Stimulated activated CD8-positive, alpha-beta memory T cell treated with anti-CD3 and anti-CD28 coated beads, Interleukin-7, amount 100 ng/mL, for 24 hours (primary cell): ENCODE measurements around the gene FAM229B.
"Not testable (repeated sequence)": the region's sequence is repeated elsewhere in the genome, so short reads cannot be mapped to it uniquely, and the experiment has no call there.

Experiments
- DNase-seq: peaks from one replicate; pipeline ENCODE4 v3.0.0-alpha.2; 2020; ENCODE audit warnings: low read depth

FAM229B gene

DNA sequence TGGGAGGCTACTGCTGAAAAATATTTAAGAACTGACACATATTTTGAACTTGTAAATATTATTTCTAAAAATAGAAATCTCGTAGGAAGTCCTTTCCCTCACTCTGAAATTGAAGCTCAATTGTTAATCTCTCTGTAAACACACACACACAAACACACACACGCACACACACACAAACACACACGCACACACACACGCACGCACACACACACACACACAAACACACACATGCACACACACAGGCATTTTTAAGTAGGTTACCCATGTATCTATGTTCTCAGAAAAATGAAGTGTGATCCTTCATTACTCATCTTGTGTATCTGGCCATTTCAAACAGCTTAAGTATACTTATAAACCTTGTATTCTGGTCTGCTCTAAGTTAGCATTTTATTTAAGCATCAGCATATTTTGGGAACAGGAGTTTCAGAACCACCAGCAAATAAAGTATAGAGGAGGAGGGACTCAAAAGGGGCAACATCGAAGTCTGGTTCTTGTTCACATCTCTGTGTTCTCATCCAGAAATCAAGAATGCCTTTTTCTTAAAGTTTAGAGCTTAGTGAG lies 21.9 kb upstream of the FAM229B start:
- no peak for DNase-seq

DNA sequence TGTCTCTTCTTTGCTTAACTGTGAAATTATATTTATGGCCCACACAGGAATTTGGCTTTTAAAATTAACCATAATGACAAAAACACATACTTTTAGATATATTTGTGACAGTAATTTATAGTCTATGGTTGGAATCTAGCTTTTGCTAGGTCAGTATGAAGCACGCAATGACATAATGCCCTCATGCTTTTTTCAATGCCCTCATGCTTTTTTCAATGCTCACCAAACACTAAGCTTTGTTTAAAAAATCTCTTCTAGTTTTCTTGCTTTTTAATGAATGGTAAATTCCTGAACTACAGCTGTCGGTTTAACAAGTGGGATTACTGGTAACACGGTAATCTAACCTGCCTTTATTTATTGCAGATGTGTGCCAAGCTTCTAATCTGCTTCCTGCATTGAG lies 20.8 kb upstream of the FAM229B start:
- no peak for DNase-seq

DNA sequence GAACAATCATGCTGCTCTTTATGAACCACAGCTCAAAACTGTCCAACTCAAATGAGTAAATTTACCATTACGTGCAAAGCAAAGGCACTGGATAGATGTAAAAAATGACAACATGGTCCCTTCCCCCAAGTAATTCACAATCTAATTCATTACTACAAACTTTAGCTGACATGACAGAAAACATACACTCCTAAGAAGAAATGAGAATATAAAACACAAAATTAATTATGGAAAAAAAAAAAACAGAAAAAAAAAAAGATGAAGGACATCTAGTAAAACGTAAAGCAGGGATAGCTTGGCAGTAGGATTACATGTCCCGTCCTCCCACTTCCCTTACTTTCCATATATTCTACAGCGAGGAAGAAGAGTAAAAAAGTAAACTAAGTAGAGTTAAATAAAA lies 5.8 kb upstream of the FAM229B start:
- no peak for DNase-seq

DNA sequence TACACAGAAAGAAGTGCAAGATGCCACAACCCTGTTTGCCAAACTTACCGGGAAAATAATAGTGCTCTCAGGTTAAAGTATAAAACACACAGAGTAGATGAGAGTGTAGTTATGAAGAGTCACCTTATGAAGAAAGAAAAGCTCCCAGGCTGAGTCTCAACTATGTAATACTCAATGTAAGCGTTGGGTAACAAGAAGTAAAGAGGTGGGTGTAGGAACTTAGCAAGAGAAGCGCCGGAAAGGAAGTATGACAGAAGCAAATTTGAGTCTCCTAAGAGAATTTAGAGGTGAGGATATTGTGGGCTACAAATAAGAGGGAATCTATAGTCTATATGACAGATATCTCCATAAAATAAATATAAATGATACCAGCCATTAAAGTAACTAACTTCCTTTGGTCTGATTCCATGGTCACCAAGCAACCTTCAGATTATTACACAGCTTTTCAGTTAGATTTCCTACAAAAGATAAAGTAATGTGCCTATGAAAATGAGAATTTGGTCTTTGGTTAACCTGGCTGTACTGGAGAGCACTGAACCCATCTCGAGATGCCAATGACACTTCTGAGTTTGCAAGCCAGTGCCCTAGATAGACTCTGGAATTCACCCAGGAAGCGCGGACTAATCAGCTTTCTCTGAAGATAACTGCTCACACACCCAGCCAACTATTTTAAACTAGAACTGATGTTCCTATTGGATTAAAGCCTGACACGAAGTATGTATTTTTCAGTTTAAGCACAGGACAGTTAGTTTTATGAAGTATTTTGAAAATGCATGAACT lies 1.9 kb upstream of the FAM229B start:
- no peak for DNase-seq

DNA sequence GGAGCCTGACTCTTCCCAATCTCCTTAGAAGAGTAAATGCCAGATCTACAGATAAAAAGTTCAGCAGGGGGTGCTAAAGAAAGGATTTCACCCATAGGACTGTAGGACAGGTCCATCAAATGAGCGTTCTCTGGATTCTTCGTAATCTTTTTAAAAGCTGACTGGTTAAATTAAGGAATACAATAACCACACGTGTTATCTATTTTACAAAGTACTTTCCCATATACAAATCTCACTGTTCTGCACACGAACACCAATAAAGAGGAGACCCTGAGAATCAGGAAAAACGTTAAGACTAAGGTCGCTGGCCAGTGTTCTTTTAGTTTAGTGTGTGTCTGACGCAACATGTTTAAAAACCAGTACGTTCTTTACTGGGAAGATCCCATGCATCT lies 651 bp upstream of the FAM229B start:
- DNase-seq: no peak

DNA sequence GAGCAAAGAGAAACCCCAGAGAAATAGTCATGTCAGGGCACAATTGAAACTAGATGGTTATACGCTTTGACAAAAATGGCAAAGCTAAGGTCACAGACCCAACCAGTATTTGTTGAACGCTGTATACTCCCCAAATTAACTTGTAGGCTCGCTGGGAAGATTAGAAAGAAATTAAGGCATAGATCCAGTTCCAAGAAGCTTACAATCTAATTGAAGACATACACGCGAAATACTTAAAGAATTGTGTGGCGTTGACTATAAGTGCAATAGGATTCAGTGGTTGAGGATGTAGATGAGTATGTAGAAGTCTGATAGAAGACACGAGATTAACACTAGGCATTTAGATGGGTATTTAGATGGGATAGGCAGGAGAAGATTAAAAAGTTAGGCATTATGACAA lies 525 bp downstream of the FAM229B start:
- DNase-seq: no peak

DNA sequence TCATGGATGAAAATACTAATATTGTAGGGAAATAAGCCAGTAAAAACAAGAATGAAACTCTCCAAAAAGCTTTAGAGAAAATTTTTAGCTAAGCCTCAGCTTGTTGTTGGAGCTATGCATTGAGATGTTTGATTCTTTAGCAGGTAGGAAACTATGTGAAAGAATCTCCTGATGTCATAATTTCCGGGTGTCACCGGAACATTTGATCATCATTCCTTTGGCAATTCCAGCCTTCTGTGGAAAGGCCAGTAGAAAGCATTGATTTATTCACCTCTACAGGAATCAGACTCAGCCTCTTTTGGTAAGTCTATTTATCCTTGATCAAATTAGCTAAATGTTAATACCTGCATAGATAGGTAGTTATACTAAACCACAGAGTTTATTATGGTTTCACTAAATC lies 9.5 kb downstream of the FAM229B start:
- DNase-seq: no peak

DNA sequence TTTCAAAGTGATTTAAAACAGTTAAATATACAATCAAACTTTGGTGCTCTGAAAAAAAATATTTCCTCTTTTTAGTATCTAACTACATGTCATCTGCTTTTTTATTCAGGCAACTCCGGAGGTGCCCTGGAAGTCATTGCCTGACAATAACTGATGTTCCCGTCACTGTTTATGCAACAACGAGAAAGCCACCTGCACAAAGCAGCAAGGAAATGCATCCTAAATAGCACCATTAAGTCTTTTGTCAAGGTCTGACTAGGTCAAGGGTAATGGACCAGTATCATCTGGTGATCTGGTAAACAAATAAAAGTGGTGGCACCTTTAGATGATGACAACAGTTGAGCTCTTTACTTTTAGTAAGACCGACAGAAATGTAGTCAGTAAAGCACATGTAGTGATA lies 13.2 kb downstream of the FAM229B start:
- no peak for DNase-seq

DNA sequence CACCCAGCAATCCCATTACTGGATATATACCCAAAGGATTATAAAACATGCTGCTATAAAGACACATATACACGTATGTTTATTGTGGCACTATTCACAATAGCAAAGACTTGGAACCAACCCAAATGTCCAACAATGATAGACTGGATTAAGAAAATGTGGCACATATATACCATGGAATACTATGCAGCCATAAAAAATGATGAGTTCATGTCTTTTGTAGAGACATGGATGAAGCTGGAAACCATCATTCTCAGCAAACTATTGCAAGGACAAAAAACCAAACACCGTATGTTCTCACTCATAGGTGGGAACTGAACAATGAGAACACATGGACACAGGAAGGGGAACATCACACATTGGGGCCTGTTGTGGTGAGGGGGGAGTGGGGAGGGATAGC lies 18.6 kb downstream of the FAM229B start:
- DNase-seq: not testable (repeated sequence)

DNA sequence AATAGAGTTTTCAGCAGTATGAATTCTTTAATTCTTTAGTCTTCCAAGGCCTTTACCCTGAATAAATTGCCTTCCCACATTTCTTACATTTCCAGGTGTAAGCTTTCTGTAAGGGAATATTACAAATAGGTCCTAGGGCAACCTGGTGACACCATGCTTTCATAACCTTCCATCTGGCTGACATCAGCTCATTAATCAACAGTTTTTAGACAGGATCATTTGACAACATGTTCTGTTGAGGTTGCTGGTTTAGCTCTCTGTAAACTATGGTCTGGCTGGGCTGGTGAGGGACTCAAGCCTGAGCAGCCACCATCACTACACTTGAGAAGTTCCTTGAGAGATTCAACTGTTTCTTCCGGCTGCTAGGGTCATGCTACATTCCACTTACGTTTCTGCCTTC lies 19.2 kb downstream of the FAM229B start:
- no peak for DNase-seq

DNA sequence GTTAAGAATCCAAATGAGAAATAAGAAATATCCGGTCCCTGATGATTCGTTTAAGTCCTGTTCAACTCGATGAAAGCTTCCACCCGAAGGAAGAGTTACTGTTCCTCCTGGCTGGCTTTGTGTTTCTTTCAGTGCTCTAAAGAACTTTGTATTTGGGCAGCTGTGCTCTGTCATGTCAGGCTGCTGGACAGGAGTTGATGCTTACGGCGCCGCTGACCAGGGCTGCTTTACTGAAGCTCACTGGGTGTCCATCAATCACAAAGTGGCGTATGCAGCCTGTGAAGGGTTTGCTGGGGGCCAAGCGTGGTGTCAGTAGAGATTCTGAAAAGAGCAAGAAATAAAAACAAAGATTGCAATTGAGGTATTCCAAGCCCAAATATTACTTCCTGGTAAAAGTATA lies 21.9 kb downstream of the FAM229B start:
- no peak for DNase-seq

DNA sequence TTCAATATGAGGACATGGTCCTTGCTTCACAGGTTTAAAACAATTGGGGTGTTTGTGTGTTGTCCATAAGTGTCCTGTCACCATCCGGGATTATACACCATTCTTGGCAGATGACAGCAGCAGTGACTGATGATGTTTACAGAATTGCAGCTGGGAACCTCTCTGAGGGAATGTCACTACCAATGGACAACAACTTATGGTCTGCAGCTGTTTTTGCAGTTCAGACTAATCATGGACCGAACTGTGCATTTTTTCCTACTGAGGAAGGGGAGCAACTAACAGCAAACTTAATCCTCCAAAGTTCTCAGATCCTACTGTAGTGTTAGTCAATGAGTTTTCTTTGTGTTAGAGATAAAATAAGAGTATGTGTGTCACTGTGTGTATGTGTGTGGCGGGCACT lies 26.0 kb downstream of the FAM229B start:
- DNase-seq: no peak

DNA sequence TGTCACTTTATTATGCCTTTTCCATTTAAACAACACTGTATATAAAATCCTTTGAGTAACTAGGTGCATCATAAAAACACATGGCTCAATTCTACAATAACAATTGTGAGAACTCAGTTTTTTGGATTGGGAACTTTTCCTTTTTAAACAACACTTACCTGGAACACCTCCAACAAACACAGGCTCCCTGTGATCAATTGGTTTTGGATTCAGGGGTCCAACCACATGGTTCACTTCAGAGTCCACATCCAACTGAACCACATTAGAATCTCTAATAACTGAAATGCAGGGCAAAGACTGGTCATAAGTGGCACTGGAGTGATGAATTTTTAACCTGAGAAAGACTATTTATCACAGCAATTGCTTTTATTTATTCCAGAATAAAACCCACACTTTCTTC lies 26.5 kb downstream of the FAM229B start:
- DNase-seq: no peak

DNA sequence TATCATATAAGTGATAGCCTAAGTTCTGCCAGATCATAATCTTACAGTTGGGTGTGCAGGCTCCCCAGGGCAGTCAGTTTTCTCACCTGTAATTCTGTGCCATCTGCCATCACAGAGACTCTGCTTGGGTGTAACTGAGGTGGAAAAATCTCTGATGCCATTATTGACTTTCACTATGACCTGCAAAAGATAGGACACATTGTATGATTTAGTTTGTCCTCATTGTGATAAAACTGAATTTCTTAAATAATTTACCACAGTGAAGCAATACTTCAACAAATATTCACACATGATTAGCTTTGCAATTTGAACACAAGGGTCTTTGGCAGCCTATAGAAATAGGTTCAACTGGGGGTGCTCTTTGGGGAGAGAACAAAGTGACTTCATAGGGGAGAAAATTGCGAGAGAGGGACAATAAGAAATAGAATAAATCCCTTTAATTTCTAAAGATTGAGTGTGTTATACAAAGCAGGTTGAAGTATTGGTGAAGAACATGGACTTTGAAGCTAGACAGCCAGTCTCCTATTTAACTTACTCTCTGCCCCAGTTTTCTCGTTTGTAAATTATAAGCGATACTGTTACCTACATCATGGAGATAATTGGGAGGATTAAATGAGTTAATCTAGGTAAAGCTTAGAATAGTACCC lies 27.3 kb downstream of the FAM229B start:
- no peak for DNase-seq

DNA sequence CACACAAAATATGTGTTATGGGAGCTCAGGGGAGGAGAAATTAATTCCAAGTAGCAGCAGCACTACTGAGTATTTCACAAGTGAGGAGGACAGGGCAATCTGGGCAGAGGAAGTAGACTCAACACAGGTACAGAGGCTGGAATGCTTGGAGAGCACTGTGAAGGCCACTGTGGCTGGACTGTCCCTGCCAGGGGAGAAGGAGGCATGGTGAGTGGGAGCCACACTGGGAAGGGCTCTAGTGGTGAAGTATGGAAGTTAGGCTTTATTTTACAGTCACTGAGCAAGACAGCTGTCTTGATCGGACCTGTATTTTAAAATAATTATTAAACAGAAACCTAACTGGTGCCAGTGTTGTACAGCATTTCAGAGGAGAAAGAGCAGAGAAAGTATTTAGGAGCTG lies 28.8 kb downstream of the FAM229B start:
- DNase-seq: no peak

DNA sequence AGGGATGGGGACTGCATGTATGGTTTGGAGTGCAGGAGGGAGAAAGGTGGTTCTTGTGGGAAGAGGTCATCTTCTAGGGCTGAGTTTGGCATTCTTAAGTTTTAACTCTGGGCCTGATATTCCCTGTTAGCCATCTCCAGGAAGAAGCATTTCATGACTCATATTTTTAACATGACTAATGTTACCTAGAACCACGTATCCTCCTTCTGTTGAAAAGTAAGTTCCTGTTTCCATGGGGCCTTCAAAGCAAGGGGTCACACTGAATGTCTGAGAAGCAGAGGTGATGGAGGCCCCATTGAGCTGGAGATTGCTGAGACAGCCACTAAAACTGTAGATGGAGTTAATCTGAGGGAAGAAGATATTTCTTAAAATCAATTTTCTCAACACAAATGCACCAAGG lies 30.2 kb downstream of the FAM229B start:
- no peak for DNase-seq

DNA sequence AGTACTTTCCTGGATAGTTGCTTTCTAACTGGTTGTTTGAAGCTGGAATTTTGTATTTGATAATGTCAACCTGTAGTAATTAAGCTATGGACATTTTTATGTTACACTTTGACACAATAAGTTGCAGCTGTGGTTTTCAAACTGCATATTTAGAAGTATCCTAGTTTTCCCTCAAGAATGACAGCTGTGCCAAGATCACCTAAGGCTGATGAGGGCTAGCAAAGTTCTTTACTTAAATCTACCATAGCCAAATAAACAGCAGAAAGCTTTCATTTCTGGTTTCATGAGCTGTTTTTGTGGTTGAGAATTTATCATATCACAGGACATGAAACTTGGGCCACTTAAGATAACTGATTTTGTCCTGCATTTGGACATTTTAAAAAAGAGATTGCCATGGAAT lies 30.6 kb downstream of the FAM229B start:
- DNase-seq: no peak

DNA sequence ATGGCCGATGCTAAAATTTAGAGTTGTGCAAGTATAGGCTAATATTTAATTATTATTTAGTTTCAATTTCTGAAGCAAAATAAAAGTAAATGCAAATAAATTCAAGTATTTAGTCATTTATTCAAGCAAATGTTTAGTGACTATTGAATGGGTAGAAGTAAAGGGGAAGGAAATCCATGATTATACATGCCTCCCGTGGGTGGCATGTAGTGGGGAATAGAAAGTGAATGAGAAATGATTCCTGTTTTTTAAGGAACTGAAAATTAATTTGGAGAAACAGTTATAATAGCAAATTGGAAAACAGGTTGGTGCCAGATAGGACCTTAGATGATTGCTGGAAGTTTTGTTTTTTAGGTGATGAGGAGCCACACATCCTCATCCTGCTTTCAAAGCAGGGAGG lies 35.4 kb downstream of the FAM229B start:
- no peak for DNase-seq

DNA sequence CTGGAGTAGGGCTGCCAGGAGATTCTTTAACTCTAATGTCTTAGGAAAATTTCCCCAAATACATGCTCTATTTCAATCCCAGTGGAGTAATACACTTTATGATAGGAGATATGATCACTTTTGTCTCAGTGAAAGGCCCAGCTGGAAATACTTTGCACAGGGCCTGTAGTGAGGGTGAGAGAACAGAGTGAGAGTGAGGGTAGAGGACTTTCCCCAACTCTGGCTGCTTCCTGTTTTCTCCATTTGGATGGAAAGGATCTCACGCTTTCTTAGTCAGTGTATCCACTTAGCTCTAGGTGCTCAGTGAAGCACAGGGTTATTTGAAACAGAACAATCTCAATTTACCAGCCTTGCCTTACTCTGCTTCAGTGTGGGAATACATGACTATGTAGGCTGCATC lies 36.6 kb downstream of the FAM229B start:
- DNase-seq: no peak

DNA sequence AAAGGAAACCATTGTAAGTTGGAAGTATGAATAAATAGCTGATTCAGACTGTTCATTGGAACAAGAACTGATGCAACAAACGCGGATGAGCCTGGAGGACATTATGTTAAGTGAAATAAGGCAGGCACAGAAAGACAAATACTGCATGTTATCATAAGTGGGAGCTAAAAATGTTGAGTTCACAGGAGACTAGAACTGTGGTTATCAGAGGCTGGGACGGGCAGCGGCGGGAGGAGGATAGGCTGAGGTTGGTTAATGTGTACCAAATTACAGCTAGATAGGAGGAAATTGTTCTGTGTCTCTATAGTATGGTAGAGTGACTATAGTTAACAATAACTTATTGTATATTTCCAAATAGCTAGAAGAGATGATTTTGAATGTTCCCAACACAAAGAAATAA lies 40.8 kb downstream of the FAM229B start:
- DNase-seq: no peak

DNA sequence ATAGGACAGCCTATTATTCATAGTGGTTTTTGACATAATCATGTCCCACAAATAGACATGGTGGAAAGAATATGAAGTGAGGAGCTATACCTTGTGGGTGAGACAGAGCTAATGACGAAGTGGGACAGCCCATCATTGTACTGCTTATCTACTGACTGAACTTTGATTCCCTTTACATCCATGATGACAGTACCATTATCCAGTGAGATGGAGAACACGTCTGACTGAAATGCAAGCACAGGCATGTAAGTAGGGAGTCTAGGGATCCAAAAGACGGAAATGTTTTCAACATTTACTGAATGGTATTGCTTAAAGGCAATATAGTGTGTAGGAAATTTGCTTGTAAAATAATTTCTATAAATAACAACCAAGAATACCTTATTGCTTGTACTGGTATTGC lies 43.5 kb downstream of the FAM229B start:
- no peak for DNase-seq

DNA sequence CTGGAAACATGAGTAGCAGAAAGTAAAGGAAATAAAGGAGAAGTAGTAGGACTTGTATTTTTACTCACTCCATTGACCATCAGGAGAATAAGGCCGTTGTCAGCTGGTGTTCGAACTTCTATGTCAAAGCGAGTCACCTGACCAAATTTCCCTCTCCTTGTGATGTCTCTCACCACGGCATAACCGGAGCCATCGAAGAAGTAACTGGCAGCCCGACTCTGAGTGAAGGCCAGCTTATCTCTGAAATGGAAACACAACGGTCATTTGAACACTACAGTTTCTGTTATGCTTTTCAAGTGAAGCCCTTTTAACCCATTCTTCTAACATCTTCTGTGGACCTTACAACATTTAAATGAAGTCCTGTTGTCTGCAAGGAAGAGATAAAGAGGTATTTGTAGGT lies 51.7 kb downstream of the FAM229B start:
- DNase-seq: no peak

DNA sequence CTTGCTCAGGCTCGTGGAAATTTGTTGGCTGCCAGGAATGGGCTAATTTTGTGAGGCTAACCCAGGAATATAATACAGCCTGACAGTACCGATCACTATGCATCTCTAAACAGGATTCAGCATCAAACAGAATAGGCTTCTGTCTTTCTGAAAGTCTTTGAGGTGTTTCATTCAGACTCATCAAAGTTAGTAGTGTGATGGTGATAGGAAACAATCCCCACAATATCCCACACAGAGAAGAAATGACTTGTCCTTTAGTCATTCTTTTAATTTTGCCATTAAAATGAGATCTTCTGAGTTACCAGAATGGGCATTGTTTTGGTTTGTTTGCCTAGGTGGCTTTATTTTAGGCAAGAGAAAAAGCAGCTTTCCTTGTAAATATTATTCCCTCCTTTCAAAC lies 54.3 kb downstream of the FAM229B start:
- no peak for DNase-seq
